Measurements from ENCODE around the gene KCNH1.

GRCh38 chr1:210755991-210756659 lies 377.8 kb downstream of the KCNH1 start:
- TF ChIP-seq, protein P1, sequence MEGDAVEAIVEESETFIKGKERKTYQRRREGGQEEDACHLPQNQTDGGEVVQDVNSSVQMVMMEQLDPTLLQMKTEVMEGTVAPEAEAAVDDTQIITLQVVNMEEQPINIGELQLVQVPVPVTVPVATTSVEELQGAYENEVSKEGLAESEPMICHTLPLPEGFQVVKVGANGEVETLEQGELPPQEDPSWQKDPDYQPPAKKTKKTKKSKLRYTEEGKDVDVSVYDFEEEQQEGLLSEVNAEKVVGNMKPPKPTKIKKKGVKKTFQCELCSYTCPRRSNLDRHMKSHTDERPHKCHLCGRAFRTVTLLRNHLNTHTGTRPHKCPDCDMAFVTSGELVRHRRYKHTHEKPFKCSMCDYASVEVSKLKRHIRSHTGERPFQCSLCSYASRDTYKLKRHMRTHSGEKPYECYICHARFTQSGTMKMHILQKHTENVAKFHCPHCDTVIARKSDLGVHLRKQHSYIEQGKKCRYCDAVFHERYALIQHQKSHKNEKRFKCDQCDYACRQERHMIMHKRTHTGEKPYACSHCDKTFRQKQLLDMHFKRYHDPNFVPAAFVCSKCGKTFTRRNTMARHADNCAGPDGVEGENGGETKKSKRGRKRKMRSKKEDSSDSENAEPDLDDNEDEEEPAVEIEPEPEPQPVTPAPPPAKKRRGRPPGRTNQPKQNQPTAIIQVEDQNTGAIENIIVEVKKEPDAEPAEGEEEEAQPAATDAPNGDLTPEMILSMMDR (conservative IDR thresholded peaks at IDR 0.05; ENCODE audit: low read depth, low read length) = no peak
- no peak for TF ChIP-seq EZH2 (IDR thresholded peaks at IDR 0.05; ENCODE audit: borderline replicate concordance, low read depth, low read length, poor library complexity, severe bottlenecking)

All from A673 (cell line).